ENCODE measurements around the gene MRPS15.
"Not testable (repeated sequence)": the region's sequence is repeated elsewhere in the genome, so short reads cannot be mapped to it uniquely, and the experiment has no call there.

Gene MRPS15

GRCh38 chr1:36493524-36493923 is 29.3 kb upstream of the MRPS15 start:
- Histone ChIP-seq H2AFZ (ENCODE audit: low read depth, low read length) (no peak overlapping the region), H3K36me3 (ENCODE audit: insufficient read depth, low read length) (no peaks in the 10 kb centered on the region), H3K4me3 (ENCODE audit: low read length) (no peak overlapping the region), H3K9me3 (ENCODE audit: low read length) (no peaks in the 10 kb centered on the region), H3K4me1 (ENCODE audit: insufficient read depth, low read length) (no peaks in the 10 kb centered on the region), H3K27me3 (ENCODE audit: insufficient read depth, low read length) (peaks cover 12% of the 10 kb centered on the region)

DNA sequence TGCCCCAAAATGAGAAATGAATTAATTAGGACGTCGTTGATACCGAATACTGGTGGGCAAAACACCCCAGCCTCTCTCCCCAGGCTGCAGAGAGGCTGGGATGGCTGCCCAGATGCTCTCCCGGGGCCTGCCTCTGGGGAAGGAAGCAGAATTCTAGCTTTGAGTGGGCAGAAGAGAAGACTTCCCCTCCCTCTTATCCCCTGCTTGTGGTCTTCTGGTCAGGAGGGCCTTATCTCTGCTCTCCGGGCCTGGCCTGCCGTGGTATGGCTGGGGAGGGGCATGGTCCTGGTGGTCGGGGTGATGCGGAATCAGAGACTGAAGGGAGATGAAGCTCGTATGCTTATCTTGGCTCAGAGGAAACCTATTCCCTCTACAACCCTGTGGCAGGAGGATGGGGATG is 28.3 kb upstream of the MRPS15 start:
- H3K27me3 ChIP-seq (ENCODE audit: insufficient read depth, low read length) = peaks cover 12% of the 10 kb centered on the region
- no peak overlapping the region for H2AFZ ChIP-seq (ENCODE audit: low read depth, low read length)
- H3K4me3 ChIP-seq (ENCODE audit: low read length) = no peak overlapping the region
- H3K9me3 ChIP-seq (ENCODE audit: low read length) = no peaks in the 10 kb centered on the region
- H3K36me3 ChIP-seq (ENCODE audit: insufficient read depth, low read length) = no peaks in the 10 kb centered on the region
- H3K4me1 ChIP-seq (ENCODE audit: insufficient read depth, low read length) = no peaks in the 10 kb centered on the region

DNA sequence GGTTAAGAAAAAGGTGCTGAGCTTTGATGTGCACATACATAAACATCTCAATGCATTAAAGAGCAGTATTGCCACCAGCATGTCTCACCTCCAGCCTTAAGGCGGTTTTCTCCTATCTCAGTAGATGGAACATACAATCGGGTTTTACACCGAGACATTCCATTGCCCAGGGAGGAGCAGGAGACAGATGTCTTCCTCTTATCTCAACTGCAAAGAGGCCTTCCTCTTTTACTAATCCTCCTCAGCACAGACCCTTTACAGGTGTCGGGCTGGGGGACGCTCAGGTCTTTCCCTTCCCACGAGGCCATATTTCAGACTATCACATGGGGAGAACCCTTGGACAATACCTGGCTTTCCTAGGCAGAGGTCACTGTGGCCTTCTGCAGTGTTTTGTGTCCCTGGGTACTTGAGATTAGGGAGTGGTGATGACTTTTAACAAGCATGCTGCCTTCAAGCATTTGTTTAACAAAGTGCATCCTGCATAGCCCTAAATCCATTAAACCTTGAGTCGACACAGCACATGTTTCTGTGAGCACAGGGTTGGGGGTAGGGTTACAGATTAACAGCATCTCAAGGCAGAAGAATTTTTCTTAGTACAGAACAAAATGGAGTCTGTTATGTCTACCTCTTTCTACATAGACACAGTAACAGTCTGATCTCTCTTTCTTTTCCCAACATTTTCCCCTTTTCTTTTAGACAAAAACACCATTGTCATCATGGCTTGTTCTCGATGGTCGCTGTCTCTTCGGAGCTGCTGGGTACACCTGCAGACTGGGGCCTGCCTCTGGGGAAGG is 25.3 kb upstream of the MRPS15 start:
- H3K27me3 ChIP-seq (ENCODE audit: insufficient read depth, low read length) = peaks cover 12% of the 10 kb centered on the region
- H3K4me1 ChIP-seq (ENCODE audit: insufficient read depth, low read length); H2AFZ ChIP-seq (ENCODE audit: low read depth, low read length); H3K36me3 ChIP-seq (ENCODE audit: insufficient read depth, low read length); H3K4me3 ChIP-seq (ENCODE audit: low read length); H3K9me3 ChIP-seq (ENCODE audit: low read length): not testable (repeated sequence)

DNA sequence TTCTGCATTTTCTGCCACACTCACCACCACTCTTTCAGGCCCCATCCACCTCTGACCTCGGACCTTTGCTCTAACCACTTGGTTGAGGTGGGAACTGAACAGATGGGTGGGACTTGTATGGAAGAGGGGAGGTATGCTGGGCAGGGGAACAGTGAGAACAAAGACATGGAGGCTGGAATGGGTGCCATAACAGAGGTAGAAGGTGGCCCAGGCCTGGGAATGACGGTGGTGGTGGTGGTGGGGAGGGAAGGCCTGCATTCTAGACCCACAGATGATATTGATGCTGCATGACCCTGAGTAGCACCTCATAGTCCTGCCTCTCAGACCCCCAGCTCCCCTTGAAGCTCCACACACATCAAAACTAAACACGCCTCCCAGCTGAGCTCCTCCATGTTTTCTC is 23.7 kb upstream of the MRPS15 start:
- H3K9me3 ChIP-seq (ENCODE audit: low read length) = no peaks in the 10 kb centered on the region

DNA sequence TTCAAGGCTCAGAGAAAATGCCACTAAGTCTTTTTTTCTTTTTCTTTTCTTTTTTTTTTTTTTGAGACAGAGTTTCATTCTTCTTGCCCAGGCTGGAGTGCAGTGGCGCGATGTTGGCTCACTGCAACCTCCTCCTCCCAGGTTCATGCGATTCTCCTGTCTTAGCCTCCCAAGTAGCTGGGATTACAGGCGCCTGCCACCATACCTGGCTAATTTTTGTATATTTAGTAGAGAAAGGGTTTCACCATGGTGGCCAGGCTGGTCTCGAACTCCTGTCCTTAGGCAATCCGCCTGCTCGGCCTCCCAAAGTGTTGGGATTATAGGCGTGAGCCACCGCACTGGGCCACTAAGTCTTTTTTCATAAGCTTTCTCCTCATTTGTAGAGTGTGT is 23.1 kb upstream of the MRPS15 start:
- H3K9me3 ChIP-seq (ENCODE audit: low read length); H3K36me3 ChIP-seq (ENCODE audit: insufficient read depth, low read length); H3K4me1 ChIP-seq (ENCODE audit: insufficient read depth, low read length); H3K4me3 ChIP-seq (ENCODE audit: low read length); H2AFZ ChIP-seq (ENCODE audit: low read depth, low read length): not testable (repeated sequence)
- H3K27me3 ChIP-seq (ENCODE audit: insufficient read depth, low read length) = peaks cover 17% of the 10 kb centered on the region

More for the DNA sequence above, 23.7 kb upstream of the MRPS15 start:
- H2AFZ ChIP-seq (ENCODE audit: low read depth, low read length) = no peak overlapping the region
- H3K27me3 ChIP-seq (ENCODE audit: insufficient read depth, low read length) = peaks cover 17% of the 10 kb centered on the region
- no peaks in the 10 kb centered on the region for H3K4me1 ChIP-seq (ENCODE audit: insufficient read depth, low read length)
- no peaks in the 10 kb centered on the region for H3K36me3 ChIP-seq (ENCODE audit: insufficient read depth, low read length)
- H3K4me3 ChIP-seq (ENCODE audit: low read length) = no peak overlapping the region

DNA sequence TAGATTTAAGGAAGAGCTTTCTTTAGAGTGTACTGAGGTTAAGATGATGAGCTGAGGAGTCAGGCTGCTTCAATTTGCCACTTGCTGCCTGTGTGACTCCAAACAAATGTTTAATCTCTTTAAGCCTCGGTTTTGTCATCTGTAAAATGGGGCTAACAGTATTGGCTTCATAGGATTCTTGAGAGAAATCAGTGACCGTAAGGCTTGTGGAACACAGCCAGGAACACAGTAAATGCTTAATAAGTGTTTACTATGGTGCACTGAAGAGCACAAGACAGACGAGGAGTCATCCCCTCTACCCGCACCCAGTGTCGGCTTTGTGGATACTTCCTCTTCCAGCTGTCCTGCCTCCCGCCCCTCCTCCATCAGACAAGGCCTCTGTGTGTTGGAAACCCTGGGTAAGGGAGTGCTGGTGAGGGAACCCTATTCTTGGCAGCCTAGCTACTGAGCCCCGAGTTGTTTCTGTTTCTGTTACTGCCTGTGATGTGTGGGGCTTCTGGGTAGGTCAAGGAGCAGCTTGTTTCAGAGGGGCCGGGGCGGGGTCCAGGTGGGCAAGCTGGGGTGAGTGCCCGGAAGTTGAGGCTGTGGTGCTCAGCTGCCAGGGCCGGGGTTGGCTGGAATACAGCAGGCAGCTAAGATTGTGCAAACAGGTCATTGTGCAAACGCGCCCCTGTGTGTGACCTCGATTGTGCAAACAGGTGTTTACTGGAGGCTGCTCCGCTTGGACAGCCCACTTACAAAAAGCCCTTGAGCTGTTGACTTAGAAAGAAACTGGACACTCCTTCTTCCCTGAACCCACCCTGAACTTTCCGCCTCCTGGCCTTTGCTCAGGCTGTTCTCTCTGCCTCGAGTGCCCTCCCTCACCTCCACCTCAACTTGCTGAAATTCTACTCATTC is 22.5 kb upstream of the MRPS15 start:
- no peaks in the 10 kb centered on the region for H3K9me3 ChIP-seq (ENCODE audit: low read length)
- H2AFZ ChIP-seq (ENCODE audit: low read depth, low read length) = no peak overlapping the region
- H3K4me3 ChIP-seq (ENCODE audit: low read length) = no peak overlapping the region
- H3K4me1 ChIP-seq (ENCODE audit: insufficient read depth, low read length) = peaks cover 1% of the 10 kb centered on the region
- H3K36me3 ChIP-seq (ENCODE audit: insufficient read depth, low read length) = no peaks in the 10 kb centered on the region
- peaks cover 18% of the 10 kb centered on the region for H3K27me3 ChIP-seq (ENCODE audit: insufficient read depth, low read length)

- Histone ChIP-seq H3K27me3 (ENCODE audit: insufficient read depth, low read length) (peaks cover 18% of the 10 kb centered on the region), H2AFZ (ENCODE audit: low read depth, low read length) (no peak overlapping the region), H3K4me3 (ENCODE audit: low read length) (no peak overlapping the region), H3K9me3 (ENCODE audit: low read length) (no peaks in the 10 kb centered on the region), H3K36me3 (ENCODE audit: insufficient read depth, low read length) (no peaks in the 10 kb centered on the region), H3K4me1 (ENCODE audit: insufficient read depth, low read length) (peaks cover 3% of the 10 kb centered on the region)
Observed at GRCh38 chr1:36486093-36486438, 21.9 kb upstream of the MRPS15 start.

GRCh38 chr1:36484099-36484498 is 19.9 kb upstream of the MRPS15 start:
- Histone ChIP-seq H3K4me3 (ENCODE audit: low read length) (no peak overlapping the region), H2AFZ (ENCODE audit: low read depth, low read length) (no peak overlapping the region), H3K36me3 (ENCODE audit: insufficient read depth, low read length) (no peaks in the 10 kb centered on the region), H3K4me1 (ENCODE audit: insufficient read depth, low read length) (peaks cover 3% of the 10 kb centered on the region), H3K9me3 (ENCODE audit: low read length) (no peaks in the 10 kb centered on the region), H3K27me3 (ENCODE audit: insufficient read depth, low read length) (peaks cover 18% of the 10 kb centered on the region)

DNA sequence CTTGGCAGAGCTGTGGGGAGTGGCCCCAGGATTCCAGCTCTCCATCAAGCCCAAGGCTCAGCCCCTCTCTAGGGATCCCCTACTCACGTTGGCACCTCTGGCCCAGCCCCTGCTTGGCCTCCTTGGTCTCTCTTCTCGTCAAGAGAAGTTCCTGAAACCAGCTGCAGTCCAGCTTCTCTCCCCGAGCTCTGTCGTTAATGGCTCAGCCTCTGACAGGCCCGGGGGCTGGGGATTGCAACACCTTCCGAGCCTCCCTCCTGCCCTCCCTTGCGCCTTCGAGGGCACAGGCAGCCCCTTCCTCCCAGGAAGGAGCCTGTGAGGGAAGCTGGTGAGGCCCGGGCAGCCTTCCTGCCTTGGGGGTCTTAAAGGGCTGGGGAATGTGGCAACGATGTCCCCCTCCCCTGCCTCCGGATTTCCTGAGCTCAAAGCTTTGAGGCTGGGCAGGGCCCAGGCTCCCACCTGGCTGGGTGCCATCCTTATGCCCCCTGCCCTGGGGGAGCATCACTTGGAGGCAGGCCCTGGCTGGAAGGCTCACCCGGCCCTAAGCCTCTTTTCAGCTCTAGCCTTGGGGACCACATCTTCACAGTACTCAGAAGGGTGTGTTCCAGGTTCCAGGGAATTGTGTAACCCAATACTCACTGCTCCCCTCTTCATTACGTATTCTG is 18.7 kb upstream of the MRPS15 start, which contains the start of gene CSF3R:
TSS of gene CSF3R (minus strand) at position 190 of the 665 bp plus-strand sequence. CDS start 3,417 bp downstream, outside the sequence.
- H3K36me3 ChIP-seq (ENCODE audit: insufficient read depth, low read length) = no peaks in the 10 kb centered on the region
- no peaks in the 10 kb centered on the region for H3K9me3 ChIP-seq (ENCODE audit: low read length)
- peaks cover 18% of the 10 kb centered on the region for H3K27me3 ChIP-seq (ENCODE audit: insufficient read depth, low read length)
- H3K4me1 ChIP-seq (ENCODE audit: insufficient read depth, low read length) = peaks cover 3% of the 10 kb centered on the region
- H2AFZ ChIP-seq (ENCODE audit: low read depth, low read length) = peak within 1 kb of the TSS; percentile 19
- H3K4me3 ChIP-seq (ENCODE audit: low read length) = no peak within 1 kb of the TSS

DNA sequence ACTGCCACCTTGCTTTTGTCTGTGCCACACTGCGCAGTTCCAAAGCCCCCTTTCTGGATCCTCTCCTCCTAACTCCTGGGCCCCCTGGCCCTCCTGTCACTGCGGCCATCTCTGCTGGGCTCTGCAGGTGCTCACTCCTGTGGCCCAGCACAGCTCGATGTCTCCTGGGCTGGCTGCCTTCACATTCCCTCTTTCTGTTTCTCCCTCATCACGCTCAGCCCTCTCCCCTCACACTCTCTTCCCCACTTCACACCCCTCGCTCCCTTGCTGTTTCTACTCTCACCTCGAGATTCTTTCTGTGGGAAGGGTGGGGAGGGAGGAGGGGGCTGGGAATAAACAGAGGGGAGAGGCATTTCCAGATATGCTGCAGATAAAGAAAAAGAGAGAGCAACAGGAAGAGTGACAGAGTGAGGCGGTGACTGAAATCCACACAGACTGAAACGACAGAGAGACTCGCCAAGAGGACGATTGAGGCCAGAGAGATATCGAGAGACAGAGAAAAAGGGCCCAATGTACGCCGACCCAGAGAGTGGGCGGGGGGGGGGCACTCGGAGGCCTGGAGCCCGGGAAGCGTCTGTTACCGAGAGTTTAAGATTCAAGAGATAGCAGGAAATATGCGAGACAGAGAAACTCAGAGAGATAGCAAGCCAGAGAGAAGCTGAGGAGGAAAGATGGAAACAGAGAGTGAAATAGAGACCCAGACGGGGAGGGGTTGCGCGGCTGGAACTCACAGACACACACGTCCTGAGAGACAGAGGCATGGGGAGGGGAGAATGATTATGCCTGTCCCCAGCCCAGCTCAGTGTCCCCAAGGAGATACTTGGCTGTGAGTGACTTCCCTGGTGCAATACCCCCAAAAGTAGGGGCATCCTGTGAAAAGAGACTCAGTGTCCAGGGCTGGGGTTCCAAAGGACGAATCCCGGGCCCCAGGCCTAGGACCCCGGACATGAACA is 17.9 kb upstream of the MRPS15 start:
- Histone ChIP-seq H3K27me3 (ENCODE audit: insufficient read depth, low read length) (peaks cover 18% of the 10 kb centered on the region), H3K4me3 (ENCODE audit: low read length) (no peak overlapping the region), H3K9me3 (ENCODE audit: low read length) (no peaks in the 10 kb centered on the region), H2AFZ (ENCODE audit: low read depth, low read length) (peak overlapping the region; percentile 19), H3K36me3 (ENCODE audit: insufficient read depth, low read length) (no peaks in the 10 kb centered on the region), H3K4me1 (ENCODE audit: insufficient read depth, low read length) (peaks cover 3% of the 10 kb centered on the region)

DNA sequence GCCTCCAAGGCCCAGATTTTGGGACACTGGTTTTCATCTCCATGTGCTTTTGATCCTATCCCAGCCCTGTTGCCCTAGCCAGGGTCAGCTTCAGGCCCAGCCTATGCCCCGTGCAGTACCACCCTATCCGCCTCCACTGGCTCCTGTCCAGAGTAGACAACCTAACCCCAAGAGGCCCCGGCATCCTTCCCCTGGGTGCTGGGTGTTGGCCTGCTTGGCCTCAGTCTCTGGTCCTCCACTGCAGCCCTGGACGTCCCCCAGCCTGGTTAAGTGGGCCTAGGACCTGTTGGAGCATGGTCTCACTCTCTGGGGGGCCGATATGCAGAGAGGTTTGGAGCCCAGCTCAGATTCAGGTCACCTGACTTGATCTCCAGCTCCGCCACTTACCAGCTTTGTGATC is 16.9 kb upstream of the MRPS15 start:
- no peaks in the 10 kb centered on the region for H3K9me3 ChIP-seq (ENCODE audit: low read length)
- peaks cover 3% of the 10 kb centered on the region for H3K4me1 ChIP-seq (ENCODE audit: insufficient read depth, low read length)
- H2AFZ ChIP-seq (ENCODE audit: low read depth, low read length) = no peak overlapping the region
- H3K27me3 ChIP-seq (ENCODE audit: insufficient read depth, low read length) = peaks cover 18% of the 10 kb centered on the region
- no peaks in the 10 kb centered on the region for H3K36me3 ChIP-seq (ENCODE audit: insufficient read depth, low read length)
- H3K4me3 ChIP-seq (ENCODE audit: low read length) = no peak overlapping the region

- H3K27me3 ChIP-seq (ENCODE audit: insufficient read depth, low read length) = peaks cover 18% of the 10 kb centered on the region
- H3K4me1 ChIP-seq (ENCODE audit: insufficient read depth, low read length) = peaks cover 3% of the 10 kb centered on the region
- no peaks in the 10 kb centered on the region for H3K9me3 ChIP-seq (ENCODE audit: low read length)
- H2AFZ ChIP-seq (ENCODE audit: low read depth, low read length) = no peak overlapping the region
- no peak overlapping the region for H3K4me3 ChIP-seq (ENCODE audit: low read length)
- H3K36me3 ChIP-seq (ENCODE audit: insufficient read depth, low read length) = no peaks in the 10 kb centered on the region
Observed at GRCh38 chr1:36480161-36480560, 16.0 kb upstream of the MRPS15 start.

Data from neuron (in vitro differentiated cells).